ENCODE results near the gene IDH2. TPM values are rescaled to one million over a fixed set of nuclear protein-coding genes. Genes with fewer than 3 reads are reported as not detected.

The IDH2 gene
- total and polyA plus RNA-seq, 2 donors (not counting 3 experiments of a cell fraction or from before 2014, with no cell fraction given) = 123 to 127 TPM

- TSS peak; percentile 4 for BruUV-seq (replicated peaks)
- Histone ChIP-seq H3K27me3 (ENCODE audit: control insufficient read depth in 2 of 2, insufficient read depth in 2 of 2, low read length in 2 of 2) (no peaks in the 10 kb centered on the region), H3K9me3 (replicated peaks; ENCODE audit: control insufficient read depth, insufficient read depth, low read length) (no peaks in the 10 kb centered on the region), H4K20me1 (replicated peaks; ENCODE audit: control insufficient read depth, extremely low read depth, insufficient read depth, low read length) (no peaks in the 10 kb centered on the region), H3K27ac (ENCODE audit: insufficient read depth, low read depth, low read length) (no peak overlapping the region), H2AFZ (ENCODE audit: low read depth, low read length) (no peak overlapping the region), H3K4me3 (replicated peaks in 1 of 3; ENCODE audit: insufficient read depth in 1 of 3, low read depth in 1 of 3, low read length in 3 of 3) (no peak overlapping the region), H3K9me1 (replicated peaks; ENCODE audit: control insufficient read depth, extremely low read depth, insufficient read depth, low read length) (no peaks in the 10 kb centered on the region), H3K4me1 (ENCODE audit: control insufficient read depth, extremely low read depth, insufficient read depth, low read length) (no peaks in the 10 kb centered on the region), H3K9ac (replicated peaks; ENCODE audit: extremely low read depth, insufficient read depth, low read length) (no peak overlapping the region), H3K4me2 (ENCODE audit: insufficient read depth, low read length) (no peak overlapping the region), H3K79me2 (ENCODE audit: control insufficient read depth, insufficient read depth, low read length) (no peaks in the 10 kb centered on the region), H3K36me3 (ENCODE audit: control insufficient read depth in 2 of 2, extremely low read depth in 1 of 2, insufficient read depth in 2 of 2, low read length in 2 of 2) (peaks cover 2 to 27% of the 10 kb centered on the region in 2 experiments)
- FAIRE-seq (no peak), DNase-seq (ENCODE audit: low read depth, low spot score) (no peak)
- dilution Hi-C loops (cut with MboI; ENCODE audit: extremely low pct_ligation_motif_present, low sequenced_read_pairs) (no loop called here), intact Hi-C loops (cut with micrococcal nuclease) (no loop called here)
- ChIA-PET CTCF (interaction anchor here (0.8 to 1.5 kb wide), 5 partner anchors 11 to 336 kb away, joined by 3 to 5 read pairs (median 3); no protein-coding TSS in a partner anchor), POLR2A (no interaction called here)
- no peak for TF ChIP-seq MYC (IDR thresholded peaks at IDR 0.05; ENCODE audit: low read depth, low read length)
- TF ChIP-seq CTCF (IDR thresholded peaks at IDR 0.05; ENCODE audit: extremely low read depth in 1 of 2, insufficient read depth in 1 of 2, low read depth in 1 of 2, low read length in 2 of 2) = no peak
- no peak for TF ChIP-seq POLR2AphosphoS5 (IDR thresholded peaks at IDR 0.05; ENCODE audit: insufficient read depth, low read depth, low read length)
- TF ChIP-seq EZH2 (IDR thresholded peaks at IDR 0.05; ENCODE audit: borderline replicate concordance, low read depth, low read length, severe bottlenecking) = no peak
- TF ChIP-seq GATA2 (IDR thresholded peaks at IDR 0.05; ENCODE audit: insufficient read depth, insufficient read length, low read depth, low read length) = no peak
- TF ChIP-seq FOS (IDR thresholded peaks at IDR 0.05; ENCODE audit: borderline replicate concordance, insufficient read depth, low read length) = no peak
- no peak for TF ChIP-seq POLR2A (IDR thresholded peaks at IDR 0.05; ENCODE audit: low read depth, low read length)
- no peak for TF ChIP-seq MAX (IDR thresholded peaks at IDR 0.05; ENCODE audit: insufficient read depth, insufficient read length)
Measured at GRCh38 chr15:90075420-90076289, 26.6 kb downstream of the IDH2 start.

All from endothelial cell of umbilical vein (primary cell).